Adrenal gland (tissue), 12 donors: ENCODE results near the gene PRKCH. TPM values are rescaled to one million over a fixed set of nuclear protein-coding genes. Genes with fewer than 3 reads are reported as not detected.

Experiments used
- DNase-seq, 7 donors: peaks; one replicate each; pipeline ENCODE4 v3.0.0-alpha.2; 2019 to 2020
- H3K27ac ChIP-seq, 5 donors: fragments of 200-600 bp; sonication (generic) in 4 of 5; 1 replicate in 3 of 5; 2 replicates in 2 of 5; pipeline versions ENCODE4 v1.5.1 to v1.8.0; 2016 to 2020; ENCODE audit warnings: mild to moderate bottlenecking in 1 of 5
- H3K27me3 ChIP-seq: fragments of 200-600 bp; 2 replicates; pipeline ENCODE4 v1.8.0; 2021
- H3K36me3 ChIP-seq, 2 donors: fragments of 200-600 bp; replicated peaks in 1 of 2; 1 replicate in 1 of 2; 2 replicates in 1 of 2; pipeline versions ENCODE4 v1.5.1 to v1.8.0; 2018 to 2022
- H3K4me1 ChIP-seq, 2 donors: fragments of 200-600 bp; replicated peaks in 1 of 2; 1 replicate in 1 of 2; 2 replicates in 1 of 2; pipeline versions ENCODE4 v1.5.1 to v1.8.0; 2018 to 2021
- H3K4me3 ChIP-seq, 4 donors: fragments of 200-600 bp; sonication (generic) in 3 of 4; one replicate each; pipeline ENCODE4 v1.5.1; 2016 to 2018
- H3K9me3 ChIP-seq, 3 donors: fragments of 200-600 bp; sonication (generic) in 1 of 3; replicated peaks in 1 of 3; 1 replicate in 2 of 3; 2 replicates in 1 of 3; pipeline versions ENCODE4 v1.5.1 to v1.8.0; 2016 to 2021
- CTCF ChIP-seq, 6 experiments: fragments of 450-650 bp in 4 of 6; fragments of 200-600 bp in 2 of 6; sonication (generic) in 1 of 6; IDR thresholded peaks; 1 replicate in 5 of 6; 2 replicates in 1 of 6; pipeline versions ENCODE4 v1.5.1 to v1.8.0; 2016 to 2021; ENCODE audit warnings: antibody characterized with exemption in 6 of 6, mild to moderate bottlenecking in 2 of 6, moderate library complexity in 1 of 6
- POLR2A ChIP-seq, 2 donors: fragments of 450-650 bp; IDR thresholded peaks; one replicate each; pipeline ENCODE4 v1.6.1; 2017; ENCODE audit warnings: antibody characterized with exemption in 2 of 2, mild to moderate bottlenecking in 2 of 2, moderate library complexity in 1 of 2
- WGBS, 4 donors: extraction: QIAGEN DNeasy Blood & Tissue Kit in 2 of 4; methylation state at CpG; one replicate each; pipeline versions ENCODE4 v1.1.5 to v1.1.7; 2013 to 2017; 5-methylcytosine and 5-hydroxymethylcytosine counted together
- intact Hi-C, 2 donors: fragments of 100-400 bp; cut with DNase I; formaldehyde crosslinking; loops; one replicate each; pipeline versions ENCODE4 v1.14.1 to v1.15.0; 2022 to 2023
- polyA plus RNA-seq, 3 donors: library from polyadenylated mRNA; stranded (reverse); fragments of 200-250 nt in 2 of 3; fragments of 350-450 nt in 1 of 3; fragmentation: Illumina TruSeq in 1 of 3; extraction: RNeasy Lipid Tissue Mini Kit (QIAGEN cat#74804) in 1 of 3; gene quantifications; one replicate each; pipeline ENCODE4 v1.2.3, GENCODE V29; 2013 to 2014
- total RNA-seq, 9 donors: library from RNA; depleted of rRNA in 4 of 9; stranded (reverse); fragments of >200 nt in 4 of 9; fragments of 120-200 nt in 1 of 9; fragmentation: NEBNext Ultra II Directional in 1 of 9; extraction: Animal tissue kit (Norgen Biotek cat#: 25700) in 1 of 9; gene quantifications; one replicate each; pipeline versions ENCODE4 v1.1.0 to v1.2.4, GENCODE V29; 2013 to 2023
- donor health status: healthy with polysubstance abuse.
- donor health status: Bipolar disorder and iron deficiency.
- donor health status: DM: yes; HTN: yes; CAD: no.
- donor health status: DM: no; HTN: no; CAD: no.
- donor health status: DM: no; HTN: no; CAD: no.
- donor health status: DM: yes; HTN: yes; CAD: no.

The PRKCH gene
- total and polyA plus RNA-seq, 12 donors: 7.8 to 28.1 (median 17.0) TPM

- Histone ChIP-seq H3K9me3 (no peaks in the 10 kb centered on the region), H3K4me3 (no peak overlapping the region), H3K27ac (no peak overlapping the region), H3K36me3 (no peaks in the 10 kb centered on the region), H3K4me1 (peaks cover 14 to 38% of the 10 kb centered on the region in 2 donors), H3K27me3 (no peaks in the 10 kb centered on the region)
- intact Hi-C loops: no loop called here
- TF ChIP-seq POLR2A (IDR thresholded peaks at IDR 0.05): no peak
- TF ChIP-seq CTCF (IDR thresholded peaks at IDR 0.05): no peak
- 52 to 94% (median 78%) methylated on average over 2 to 3 of the region's 3 CpGs for WGBS, 4 donors
- DNase-seq: no peak
These were observed 171.9 kb downstream of the PRKCH start for GRCh38 chr14:61493239-61493638.

- Histone ChIP-seq H3K36me3 (no peaks in the 10 kb centered on the region), H3K4me1 (peaks cover 11 to 31% of the 10 kb centered on the region in 2 donors), H3K27ac (no peak overlapping the region), H3K27me3 (no peaks in the 10 kb centered on the region), H3K4me3 (no peak overlapping the region), H3K9me3 (no peaks in the 10 kb centered on the region)
- no peak for TF ChIP-seq CTCF (IDR thresholded peaks at IDR 0.05)
- no peak for DNase-seq
- intact Hi-C loops: no loop called here
- 50 to 75% (median 68%) methylated on average over 1 of the region's 1 CpG for WGBS, 4 donors
These were observed 172.6 kb downstream of the PRKCH start for GRCh38 chr14:61494018-61494417.

- H3K27me3 ChIP-seq: no peaks in the 10 kb centered on the region
- H3K9me3 ChIP-seq: no peaks in the 10 kb centered on the region
- 91 to 99% (median 96%) methylated on average over 5 of the region's 5 CpGs for WGBS, 4 donors
- intact Hi-C loops: no loop called here
- H3K36me3 ChIP-seq: no peaks in the 10 kb centered on the region
- H3K4me3 ChIP-seq: no peak overlapping the region
- peaks cover 9 to 19% of the 10 kb centered on the region in 2 donors for H3K4me1 ChIP-seq
- no peak for TF ChIP-seq CTCF (IDR thresholded peaks at IDR 0.05)
- TF ChIP-seq POLR2A (IDR thresholded peaks at IDR 0.05): no peak
- no peak overlapping the region for H3K27ac ChIP-seq
- DNase-seq: no peak
These were observed 174.4 kb downstream of the PRKCH start for GRCh38 chr14:61495809-61496208.

- no peak for TF ChIP-seq POLR2A (IDR thresholded peaks at IDR 0.05)
- no peak for TF ChIP-seq CTCF (IDR thresholded peaks at IDR 0.05)
- Histone ChIP-seq H3K4me1 (peaks cover 2 to 4% of the 10 kb centered on the region in 2 donors), H3K4me3 (no peak overlapping the region), H3K27ac (peak overlapping the region in 1 of 5 donors; percentile 20), H3K9me3 (no peaks in the 10 kb centered on the region), H3K27me3 (no peaks in the 10 kb centered on the region), H3K36me3 (no peaks in the 10 kb centered on the region)
- DNase-seq: no peak
- intact Hi-C loops: no loop called here
- WGBS, 4 donors: 27 to 33% (median 32%) methylated on average over 3 of the region's 3 CpGs
These were observed 176.9 kb downstream of the PRKCH start for GRCh38 chr14:61498303-61498702.
